ENCODE data around the gene OSBPL8.
"Not testable (repeated sequence)": the region's sequence is repeated elsewhere in the genome, so short reads cannot be mapped to it uniquely, and the experiment has no call there.

The OSBPL8 gene

GRCh38 chr12:76490763-76491162, 68.8 kb downstream of the OSBPL8 start:
- no peak for DNase-seq (ENCODE audit: low read depth)
- H3K4me3 ChIP-seq (ENCODE audit: low read depth, low read length) = no peak overlapping the region

DNA sequence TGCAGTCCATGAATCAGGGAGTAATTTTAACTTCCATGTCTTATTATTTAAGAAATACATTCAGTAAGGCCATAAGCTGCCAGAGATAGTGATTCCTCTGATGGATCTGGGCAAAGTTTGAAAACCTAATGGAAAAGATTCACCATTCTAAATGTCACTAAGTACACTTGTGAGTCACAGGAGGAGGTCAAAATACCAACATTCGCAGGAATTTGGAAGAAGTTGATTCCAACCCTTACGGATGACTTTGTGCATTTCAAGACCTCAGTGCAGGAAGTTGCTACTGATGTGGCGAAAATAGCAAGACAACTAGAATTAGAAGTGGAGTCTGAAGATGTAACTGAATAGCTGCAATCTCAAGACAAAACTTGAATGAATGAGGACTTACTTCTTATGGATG, 69.8 kb downstream of the OSBPL8 start:
- DNase-seq (ENCODE audit: low read depth) = no peak
- no peak overlapping the region for H3K4me3 ChIP-seq (ENCODE audit: low read depth, low read length)

DNA sequence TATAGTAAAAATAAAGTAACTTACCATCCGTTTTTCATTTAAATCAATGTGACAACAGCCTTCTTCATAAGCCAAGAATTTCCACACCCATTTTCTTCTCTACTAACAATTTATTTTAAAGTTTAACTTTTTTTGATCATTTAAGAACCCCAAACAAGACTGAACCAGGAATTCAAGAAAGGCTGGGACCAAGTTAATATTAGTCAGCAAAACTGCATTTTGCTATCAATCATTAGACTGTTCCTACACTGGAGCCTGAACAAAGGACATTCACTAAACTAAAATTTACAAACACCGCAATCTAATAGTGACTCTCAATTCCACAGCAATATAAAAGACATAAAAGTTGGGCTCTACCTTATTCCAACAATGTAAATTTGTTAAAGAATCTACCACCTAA, 73.6 kb downstream of the OSBPL8 start:
- no peak overlapping the region for H3K4me3 ChIP-seq (ENCODE audit: low read depth, low read length)
- DNase-seq (ENCODE audit: low read depth) = no peak

DNA sequence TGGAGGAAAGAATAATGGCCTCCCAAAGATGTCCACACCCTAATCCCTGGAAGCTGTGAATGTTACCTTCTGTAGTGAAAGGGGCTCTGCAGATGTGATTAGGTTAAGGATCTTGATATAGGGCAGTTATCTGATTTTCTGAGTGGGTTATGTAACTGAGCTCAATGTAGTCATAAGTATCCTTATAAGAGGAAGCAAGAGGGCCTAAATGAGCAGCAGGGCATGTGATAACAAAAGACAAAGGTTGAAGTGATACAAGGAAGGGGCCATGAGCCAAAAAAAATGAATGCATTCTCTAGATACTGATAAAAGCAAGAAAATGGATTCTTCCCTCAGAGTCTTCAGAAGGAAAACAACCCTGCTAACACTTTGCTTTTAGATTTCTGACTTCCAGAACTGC, 78.8 kb downstream of the OSBPL8 start:
- no peak overlapping the region for H3K4me3 ChIP-seq (ENCODE audit: low read depth, low read length)
- DNase-seq (ENCODE audit: low read depth) = no peak

DNA sequence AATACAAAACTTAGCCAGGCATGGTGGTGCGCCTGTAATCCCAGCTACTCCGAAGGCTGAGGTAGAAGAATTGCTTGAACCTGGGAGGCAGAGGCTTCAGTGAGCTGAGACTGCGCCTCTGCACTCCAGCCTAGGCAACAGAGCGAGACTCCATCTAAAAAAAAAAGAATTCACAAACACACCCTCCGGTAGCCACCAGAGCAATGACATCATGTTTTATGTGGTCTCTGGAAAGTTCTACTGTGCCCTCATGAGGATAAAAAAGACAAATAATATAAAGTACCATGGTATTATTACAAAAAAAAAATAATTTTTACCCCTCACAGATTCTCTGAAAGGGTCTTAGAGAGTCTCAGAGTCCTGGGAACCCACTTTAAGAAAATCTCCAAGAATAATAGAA, 81.5 kb downstream of the OSBPL8 start:
- no peak for DNase-seq (ENCODE audit: low read depth)
- H3K4me3 ChIP-seq (ENCODE audit: low read depth, low read length) = no peak overlapping the region

DNA sequence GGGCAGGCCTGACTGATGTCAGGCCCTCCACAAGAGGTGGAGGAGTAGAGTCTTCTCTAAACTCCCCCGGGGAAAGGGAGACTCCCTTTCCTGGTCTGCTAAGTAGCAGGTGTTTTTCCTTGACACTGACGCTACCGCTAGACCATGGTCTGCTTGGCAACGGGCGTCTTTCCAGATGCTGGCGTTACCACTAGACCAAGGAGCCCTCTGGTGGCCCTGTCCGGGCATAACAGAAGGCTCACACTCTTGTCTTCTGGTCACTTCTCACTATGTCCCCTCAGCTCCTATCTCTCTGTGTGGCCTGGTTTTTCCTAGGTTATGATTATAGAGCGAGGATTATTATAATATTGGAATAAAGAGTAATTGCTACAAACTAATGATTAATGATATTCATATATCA, 86.7 kb downstream of the OSBPL8 start:
- H3K4me3 ChIP-seq (ENCODE audit: low read depth, low read length); DNase-seq (ENCODE audit: low read depth): not testable (repeated sequence)

- no peak for DNase-seq (ENCODE audit: low read depth)
Measured at GRCh38 chr12:76471579-76471978, 88.0 kb downstream of the OSBPL8 start.

GRCh38 chr12:76470028-76470939, 89.3 kb downstream of the OSBPL8 start:
- no peak overlapping the region for H3K4me3 ChIP-seq (ENCODE audit: low read depth, low read length)
- peak; percentile 81 for DNase-seq (ENCODE audit: low read depth)

More at GRCh38 chr12:76471579-76471978, 88.0 kb downstream of the OSBPL8 start:
- H3K4me3 ChIP-seq (ENCODE audit: low read depth, low read length) = no peak overlapping the region

DNA sequence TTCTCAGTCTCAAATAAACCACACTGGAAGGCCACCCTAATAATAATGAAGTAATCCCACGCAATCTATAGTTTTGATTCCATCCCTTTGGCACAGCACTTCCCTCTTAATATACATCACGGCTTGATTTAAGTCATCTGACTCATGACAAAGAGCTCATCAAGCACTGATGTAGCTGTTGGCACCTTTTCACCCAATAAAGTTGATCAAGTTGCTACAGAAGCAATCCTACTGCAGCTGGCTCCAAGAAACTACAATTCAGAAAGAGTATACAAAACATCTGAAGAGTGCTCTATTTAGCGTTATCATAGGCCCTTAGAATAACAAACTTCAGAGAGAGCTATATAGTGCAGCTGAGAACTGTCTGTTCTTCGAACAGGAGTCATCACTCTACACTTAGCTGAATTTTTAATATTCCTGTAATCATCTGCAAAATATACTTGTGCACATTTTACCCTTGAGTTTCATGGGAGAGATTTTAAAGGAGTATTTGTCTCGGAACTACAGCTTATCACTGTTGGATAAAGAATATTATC, 94.9 kb downstream of the OSBPL8 start:
- no peak overlapping the region for H3K4me3 ChIP-seq (ENCODE audit: low read depth, low read length)
- no peak for DNase-seq (ENCODE audit: low read depth)

DNA sequence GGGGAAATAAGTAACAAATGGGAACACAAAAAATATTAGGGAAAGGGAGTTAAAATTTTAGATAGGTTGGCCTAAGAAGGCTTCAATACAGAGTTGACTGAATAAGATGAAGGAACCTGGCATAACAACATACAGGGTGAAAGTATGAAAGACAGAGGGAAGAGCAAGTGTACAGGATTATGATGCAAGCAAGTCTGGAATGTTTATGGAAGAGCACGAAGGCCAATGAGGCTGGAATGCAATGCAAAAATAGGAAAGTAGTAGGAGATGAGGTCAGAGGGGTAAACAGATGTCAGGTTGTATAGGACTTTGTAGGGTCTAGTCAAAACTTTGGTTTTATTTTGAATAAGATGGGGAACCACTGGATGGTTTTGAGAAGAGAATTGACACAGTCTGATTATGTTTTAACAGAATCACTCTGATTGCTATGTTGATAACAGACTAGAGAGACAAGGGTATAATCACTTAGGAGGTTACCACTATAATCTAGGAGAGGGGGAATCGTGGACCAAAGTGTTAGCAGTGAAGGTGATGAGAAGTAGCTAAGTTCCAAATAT, 96.8 kb downstream of the OSBPL8 start:
- no peak for DNase-seq (ENCODE audit: low read depth)
- H3K4me3 ChIP-seq (ENCODE audit: low read depth, low read length) = no peak overlapping the region

DNA sequence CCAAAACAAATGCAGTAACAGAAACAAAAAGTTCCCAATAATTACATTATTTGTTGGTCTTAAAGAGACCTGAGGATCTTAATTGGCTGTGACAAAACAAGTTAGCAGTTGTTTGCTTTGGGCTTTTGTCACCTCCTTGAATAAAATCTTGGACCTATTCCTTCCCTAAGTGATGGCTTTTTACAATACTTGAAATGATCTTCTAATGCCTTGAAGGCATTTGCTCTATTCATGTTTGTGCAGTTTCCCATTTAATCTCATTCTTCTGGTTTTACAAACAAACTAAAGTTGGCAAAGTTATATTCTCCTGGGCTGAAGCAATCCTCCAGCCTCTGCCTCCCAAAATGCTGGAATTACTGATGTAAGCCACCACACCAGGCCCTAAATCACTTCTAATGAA, 98.8 kb downstream of the OSBPL8 start:
- H3K4me3 ChIP-seq (ENCODE audit: low read depth, low read length) = no peak overlapping the region
- no peak for DNase-seq (ENCODE audit: low read depth)

DNA sequence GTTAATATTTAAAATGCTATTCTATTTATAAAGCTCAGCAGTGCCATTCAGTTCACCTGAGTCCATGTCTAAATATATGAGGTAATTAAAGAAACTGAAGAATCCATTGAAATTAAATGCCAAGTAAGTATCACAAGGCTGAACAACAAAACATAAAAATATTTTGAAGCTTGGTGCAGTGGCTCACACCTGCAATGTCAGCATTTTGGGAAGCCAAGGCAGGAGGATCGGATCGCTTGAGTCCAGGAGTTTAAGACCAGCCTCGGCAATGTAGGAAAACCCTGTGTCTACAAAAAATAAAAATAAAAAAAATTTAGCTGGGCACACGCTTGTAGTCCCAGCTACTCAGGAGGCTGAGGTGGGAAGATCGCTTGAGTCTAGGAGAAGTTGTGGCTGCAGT, 101.8 kb downstream of the OSBPL8 start:
- no peak overlapping the region for H3K4me3 ChIP-seq (ENCODE audit: low read depth, low read length)
- DNase-seq (ENCODE audit: low read depth) = no peak

- no peak for DNase-seq (ENCODE audit: low read depth)
- H3K4me3 ChIP-seq (ENCODE audit: low read depth, low read length) = no peak overlapping the region
Measured at GRCh38 chr12:76457010-76457409, 102.6 kb downstream of the OSBPL8 start.

DNA sequence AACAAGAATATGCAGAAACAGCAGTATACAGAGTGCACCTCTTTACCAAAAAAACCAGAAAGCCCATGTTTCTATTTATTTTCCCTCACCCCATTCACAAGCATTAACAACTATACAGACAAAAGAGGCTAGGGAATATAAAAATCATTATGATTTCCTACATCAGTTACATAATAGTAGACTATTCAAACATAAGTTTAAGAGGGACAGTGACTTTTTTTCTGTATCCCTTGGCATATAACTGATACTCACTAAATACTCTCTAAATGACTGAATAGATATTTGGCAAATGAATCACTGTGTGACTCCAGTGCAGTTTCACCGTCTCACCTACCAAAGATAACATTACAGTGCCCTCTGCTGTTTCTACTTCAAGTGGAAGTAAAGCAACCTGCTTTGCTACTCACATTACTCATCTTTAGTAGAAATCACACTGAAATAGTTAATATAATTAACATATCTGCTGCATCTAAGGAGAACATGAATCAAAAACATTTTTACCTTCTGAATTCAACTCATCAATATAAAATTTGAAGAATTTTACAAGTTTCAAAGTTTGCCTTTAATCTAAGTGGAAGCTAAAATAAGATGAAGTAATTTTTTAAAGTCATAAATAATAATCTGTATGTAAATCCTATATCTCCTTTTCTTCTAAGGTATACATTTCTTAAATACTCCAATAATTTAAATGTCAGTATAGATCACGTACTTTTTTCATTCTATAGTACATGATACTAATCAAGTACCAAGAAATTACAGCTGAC, 103.8 kb downstream of the OSBPL8 start:
- peak; percentile 66 for DNase-seq (ENCODE audit: low read depth)
- no peak overlapping the region for H3K4me3 ChIP-seq (ENCODE audit: low read depth, low read length)

GRCh38 chr12:76451528-76451927, 108.0 kb downstream of the OSBPL8 start:
- H3K4me3 ChIP-seq (ENCODE audit: low read depth, low read length) = no peak overlapping the region

DNA sequence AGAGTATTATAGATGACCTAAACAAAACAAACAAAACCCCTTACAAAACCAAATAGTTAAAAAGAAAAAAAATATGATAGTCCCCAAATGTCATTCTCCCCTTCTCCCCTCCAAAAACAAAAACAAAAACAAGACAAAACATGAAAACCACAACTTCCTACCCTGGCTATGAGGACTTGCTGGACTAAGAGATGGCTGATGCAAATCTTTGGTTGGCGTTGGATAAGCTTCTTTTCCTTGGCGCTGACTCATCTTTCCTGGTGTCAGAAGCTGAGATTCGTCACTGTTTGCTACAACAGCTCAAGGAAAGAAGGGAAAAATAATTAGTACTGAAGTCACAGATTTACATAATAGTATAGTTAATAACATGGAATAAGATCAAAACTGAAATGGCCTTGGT, 108.9 kb downstream of the OSBPL8 start:
- DNase-seq (ENCODE audit: low read depth) = peak; percentile 60
- H3K4me3 ChIP-seq (ENCODE audit: low read depth, low read length) = no peak overlapping the region

More at GRCh38 chr12:76451528-76451927, 108.0 kb downstream of the OSBPL8 start:
- no peak for DNase-seq (ENCODE audit: low read depth)

DNA sequence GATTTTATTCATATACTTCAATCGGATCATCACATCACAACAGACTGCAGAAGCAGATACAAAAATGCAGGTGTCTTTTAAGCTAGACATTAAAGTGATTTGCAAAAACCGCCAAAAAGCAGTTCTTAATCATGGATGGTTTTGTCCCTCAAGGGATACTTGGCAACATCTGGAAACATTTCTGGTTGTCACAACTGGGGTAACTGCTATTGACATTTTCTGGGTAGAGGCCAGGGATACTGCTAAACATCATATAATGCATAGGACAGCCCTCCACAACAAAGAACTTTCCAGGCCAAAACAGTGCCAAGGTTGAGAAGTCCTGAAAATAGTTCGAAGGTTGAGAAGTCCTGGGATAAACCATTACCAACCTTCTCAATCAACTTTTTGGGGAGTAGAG, 109.6 kb downstream of the OSBPL8 start:
- DNase-seq (ENCODE audit: low read depth) = no peak
- H3K4me3 ChIP-seq (ENCODE audit: low read depth, low read length) = no peak overlapping the region

DNA sequence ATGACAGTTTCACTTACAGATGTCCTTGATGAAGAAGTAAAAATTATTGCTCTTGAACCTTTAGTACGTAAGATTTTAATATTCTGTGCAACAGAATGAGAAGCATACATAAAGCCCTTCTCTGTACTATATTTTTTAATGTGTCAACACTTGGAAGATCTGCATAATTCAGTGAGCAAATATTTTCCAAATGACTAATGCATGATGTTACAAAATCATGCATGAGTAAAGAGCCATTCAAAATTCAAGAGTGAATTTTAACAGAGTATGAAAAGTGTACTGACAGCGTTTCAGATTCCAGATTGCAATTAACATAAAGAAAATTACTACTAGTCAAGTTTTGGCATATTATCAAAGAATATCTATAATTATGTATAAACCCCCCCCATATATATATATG, 110.0 kb downstream of the OSBPL8 start:
- DNase-seq (ENCODE audit: low read depth) = peak; percentile 27
- H3K4me3 ChIP-seq (ENCODE audit: low read depth, low read length) = no peak overlapping the region

GRCh38 chr12:76449016-76449415, 110.6 kb downstream of the OSBPL8 start:
- no peak for DNase-seq (ENCODE audit: low read depth)

DNA sequence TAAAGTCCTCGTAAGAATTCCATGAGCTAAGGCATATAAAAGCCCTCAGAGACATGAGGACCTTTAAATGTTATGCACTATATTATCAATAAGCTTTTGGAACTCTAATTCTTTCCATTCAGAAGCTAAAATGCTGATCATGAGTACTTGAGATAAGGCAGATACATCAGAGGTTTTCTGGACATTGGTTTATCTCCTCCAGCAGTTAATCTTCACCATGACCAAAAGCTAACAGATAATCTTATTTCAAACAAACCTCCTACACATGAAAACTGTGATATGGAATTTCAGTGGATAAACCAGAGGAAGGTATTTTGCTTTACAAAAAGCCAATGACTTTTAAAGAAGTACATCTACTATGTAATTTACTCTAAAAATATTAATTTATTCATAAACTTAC, 113.5 kb downstream of the OSBPL8 start:
- no peak overlapping the region for H3K4me3 ChIP-seq (ENCODE audit: low read depth, low read length)
- DNase-seq (ENCODE audit: low read depth) = no peak

More at GRCh38 chr12:76449016-76449415, 110.6 kb downstream of the OSBPL8 start:
- no peak overlapping the region for H3K4me3 ChIP-seq (ENCODE audit: low read depth, low read length)

All from skeletal muscle cell (primary cell).